ENCODE data around the gene ZNF512B. TPM values are rescaled to one million over a fixed set of nuclear protein-coding genes. Genes with fewer than 3 reads are reported as not detected.

Gene ZNF512B
- total RNA-seq, 4 donors from 2014 or later: 7.1 to 17.7 (median 12.1) TPM

DNA sequence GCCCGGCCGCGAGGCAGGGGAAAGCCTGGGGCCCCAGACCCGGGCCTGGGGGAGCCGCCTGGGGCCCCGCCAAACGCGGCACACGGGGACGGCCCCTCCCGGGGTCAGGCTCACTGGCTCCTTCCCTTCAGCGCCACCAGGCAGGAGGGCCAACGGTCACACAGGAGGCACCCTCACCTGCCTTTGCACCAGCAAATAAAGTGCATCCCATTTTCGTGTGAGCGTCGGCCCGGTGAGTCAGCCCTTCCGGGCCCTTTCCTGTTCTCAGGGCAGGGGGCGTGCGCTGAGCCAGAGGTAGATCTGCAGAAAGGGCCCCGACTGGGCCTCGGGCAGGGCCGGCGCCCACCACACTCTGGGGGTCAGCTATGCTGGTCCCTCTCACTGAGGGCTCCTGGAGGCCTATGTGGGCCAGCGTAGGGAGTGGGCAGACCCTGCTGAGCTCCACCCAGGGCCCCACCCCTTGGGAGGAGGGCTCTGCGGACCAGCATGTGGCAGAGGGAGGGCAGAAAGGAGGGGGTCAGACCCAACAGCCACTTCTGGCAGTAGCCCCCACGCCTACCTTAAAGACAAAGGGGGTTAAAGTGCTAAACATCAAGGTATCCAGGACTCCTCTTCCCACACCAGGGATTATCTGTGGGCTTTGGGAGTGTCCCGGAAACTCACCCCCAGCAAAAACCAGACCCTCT, 12.6 kb downstream of the ZNF512B start:
- no peak for DNase-seq (ENCODE audit: extremely low spot score)
- Histone ChIP-seq H3K9me3 (no peaks in the 10 kb centered on the region), H3K4me1 (peaks cover 47 to 52% (median 51%) of the 10 kb centered on the region in 4 donors), H3K4me3 (peak overlapping the region; percentile 93 to 100 (median 94)), H3K27me3 (no peaks in the 10 kb centered on the region), H3K27ac (replicated peaks in 1 of 4) (peak overlapping the region; percentile 61 to 94 (median 71)), H3K36me3 (peaks cover 10 to 38% (median 37%) of the 10 kb centered on the region in 4 donors)
- intact Hi-C loops (cut with DNase I): no loop called here
- TF ChIP-seq POLR2AphosphoS5 (IDR thresholded peaks at IDR 0.05) (peak; percentile 52 to 72), CTCF (IDR thresholded peaks at IDR 0.05) (no peak), POLR2A (IDR thresholded peaks at IDR 0.05; ENCODE audit: low read depth) (peak; percentile 34)
- 4% methylated on average over 20 of the region's 28 CpGs for WGBS

DNA sequence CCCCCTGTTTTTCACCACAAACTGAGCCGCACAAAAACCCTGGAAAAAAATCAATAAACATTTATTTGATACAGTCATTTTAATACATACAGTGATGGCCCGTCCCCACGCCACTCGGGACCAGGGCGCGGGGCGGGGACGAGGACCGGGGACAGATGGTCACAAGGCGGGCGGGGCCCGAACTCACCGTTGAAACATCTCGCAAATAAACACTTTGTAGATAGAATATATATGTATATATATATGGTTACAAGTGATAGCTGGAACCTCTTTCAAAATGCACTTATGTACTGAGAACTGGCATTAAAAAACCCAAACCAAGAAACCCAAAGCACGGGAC, 13.1 kb downstream of the ZNF512B start:
- WGBS: 0% methylated on average over 15 of the region's 15 CpGs
- peaks cover 52 to 58% (median 57%) of the 10 kb centered on the region in 4 donors for H3K4me1 ChIP-seq
- H3K9me3 ChIP-seq: no peaks in the 10 kb centered on the region
- DNase-seq (ENCODE audit: extremely low spot score): no peak
- peak overlapping the region; percentile 93 to 100 (median 94) for H3K4me3 ChIP-seq
- H3K27me3 ChIP-seq: no peaks in the 10 kb centered on the region
- H3K27ac ChIP-seq (replicated peaks in 1 of 4): peak overlapping the region; percentile 61 to 94 (median 71)
- intact Hi-C loops (cut with DNase I): no loop called here
- TF ChIP-seq EP300 (IDR thresholded peaks at IDR 0.05) (no peak), POLR2A (IDR thresholded peaks at IDR 0.05; ENCODE audit: low read depth) (no peak), POLR2AphosphoS5 (IDR thresholded peaks at IDR 0.05) (no peak), CTCF (IDR thresholded peaks at IDR 0.05) (no peak)
- peaks cover 5 to 33% (median 31%) of the 10 kb centered on the region in 4 donors for H3K36me3 ChIP-seq

DNA sequence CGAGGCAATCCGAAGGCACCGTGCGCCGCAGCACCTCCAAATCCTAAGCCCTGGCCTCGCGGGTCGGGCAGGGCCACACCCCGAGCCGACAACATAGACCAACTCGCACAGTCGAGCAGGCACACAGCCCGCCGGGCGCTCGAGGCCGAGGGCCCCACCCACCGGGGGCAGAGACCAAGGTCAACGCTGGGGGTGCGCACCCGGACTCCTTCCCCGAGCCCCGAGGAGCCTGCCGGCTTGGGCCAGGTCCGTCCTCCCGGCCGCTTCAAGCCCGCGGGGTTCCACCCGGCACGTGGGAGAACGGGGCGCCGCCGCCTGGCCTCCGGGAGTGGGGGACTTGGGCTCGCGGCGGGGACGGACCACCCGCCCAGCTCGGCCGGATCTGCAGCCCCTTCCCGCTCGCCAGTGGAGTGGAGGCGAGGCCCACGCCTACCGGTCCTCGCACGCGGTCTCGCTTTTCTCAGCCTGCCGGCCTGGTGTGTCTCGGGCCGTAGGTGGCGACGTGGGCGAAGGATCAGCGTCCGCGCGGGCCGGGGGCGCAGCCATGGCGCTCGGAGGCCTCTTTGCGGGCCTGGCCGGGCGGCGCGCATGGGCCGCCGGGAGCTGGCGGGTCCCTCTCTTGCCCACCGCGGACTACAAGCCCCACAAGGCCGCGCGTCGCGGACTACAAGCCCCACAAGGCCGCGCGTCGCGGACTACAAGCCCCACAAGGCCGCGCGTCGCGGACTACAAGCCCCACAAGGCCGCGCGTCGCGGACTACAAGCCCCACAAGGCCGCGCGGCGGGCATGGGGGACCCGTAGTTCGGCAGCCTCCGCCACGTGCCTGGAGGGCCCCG, 13.7 kb downstream of the ZNF512B start, which contains the start of gene UCKL1:
Gene UCKL1 (minus strand): TSS at position 590 of the 837 bp plus-strand sequence. CDS start 44 bp downstream, at position 546.
- peaks cover 58 to 63% (median 63%) of the 10 kb centered on the region in 4 donors for H3K4me1 ChIP-seq
- DNase-seq (ENCODE audit: extremely low spot score): no peak
- no peaks in the 10 kb centered on the region for H3K9me3 ChIP-seq
- WGBS: no CpG with 5 or more reads among the region's 105 CpGs
- peak within 1 kb of the TSS; percentile 93 to 100 (median 94) for H3K4me3 ChIP-seq
- peaks cover 0 to 27% (median 25%) of the 10 kb centered on the region in 4 donors for H3K36me3 ChIP-seq
- TF ChIP-seq POLR2AphosphoS5 (IDR thresholded peaks at IDR 0.05) (peak; percentile 82 to 91), EP300 (IDR thresholded peaks at IDR 0.05) (no peak), POLR2A (IDR thresholded peaks at IDR 0.05; ENCODE audit: low read depth) (peak; percentile 66), CTCF (IDR thresholded peaks at IDR 0.05) (no peak)
- peak within 1 kb of the TSS; percentile 90 to 97 (median 94) for H3K27ac ChIP-seq (replicated peaks in 1 of 4)
- H3K27me3 ChIP-seq: no peaks in the 10 kb centered on the region
- intact Hi-C loops (cut with DNase I): no loop called here

GRCh38 chr20:63955281-63955826, 14.4 kb downstream of the ZNF512B start:
- WGBS: 3% methylated on average over 5 of the region's 31 CpGs
- Histone ChIP-seq H3K27me3 (no peaks in the 10 kb centered on the region), H3K36me3 (peaks cover 0 to 21% (median 20%) of the 10 kb centered on the region in 4 donors), H3K27ac (replicated peaks in 1 of 4) (peak overlapping the region; percentile 90 to 97 (median 94)), H3K4me1 (peaks cover 65 to 70% (median 69%) of the 10 kb centered on the region in 4 donors), H3K9me3 (no peaks in the 10 kb centered on the region), H3K4me3 (peak overlapping the region; percentile 93 to 100 (median 94))
- no peak for DNase-seq (ENCODE audit: extremely low spot score)
- TF ChIP-seq CTCF (IDR thresholded peaks at IDR 0.05): peak; percentile 47 to 54 (median 53)
- TF ChIP-seq POLR2A (IDR thresholded peaks at IDR 0.05; ENCODE audit: low read depth): no peak
- intact Hi-C loops (cut with DNase I): no loop called here
